GM18502 (cell line): ENCODE data around the gene F2R.
"Not testable (repeated sequence)": the region's sequence is repeated elsewhere in the genome, so short reads cannot be mapped to it uniquely, and the experiment has no call there.

ENCODE experiments used
- ATAC-seq: cut with Tn5 transposase; IDR thresholded peaks from one replicate; pipeline ENCODE4 v1.9.1; 2021; ENCODE audit warnings: mild to moderate bottlenecking; ENCODE audit not compliant: unreplicated experiment, poor library complexity

F2R gene

GRCh38 chr5:76715736-76716455 is at the start of gene F2R:
Gene F2R (plus strand): TSS chr5:76716126. CDS start chr5:76716308, 182 bp downstream.
- peak; percentile 65 for ATAC-seq

GRCh38 chr5:76667495-76667894 is 48.4 kb upstream of the F2R start:
- no peak for ATAC-seq

GRCh38 chr5:76669245-76669644 is 46.7 kb upstream of the F2R start:
- no peak for ATAC-seq

- no peak for ATAC-seq
These were observed 45.4 kb upstream of the F2R start for GRCh38 chr5:76670508-76670907.

- ATAC-seq, result no peak
These were observed 43.7 kb upstream of the F2R start for GRCh38 chr5:76672242-76672641.

- ATAC-seq, result no peak
These were observed 42.8 kb upstream of the F2R start for GRCh38 chr5:76673125-76673524.

GRCh38 chr5:76674330-76675066 is 41.4 kb upstream of the F2R start:
- ATAC-seq, result no peak

GRCh38 chr5:76675364-76675763 is 40.6 kb upstream of the F2R start:
- no peak for ATAC-seq

GRCh38 chr5:76677849-76678472 is 38.0 kb upstream of the F2R start:
- no peak for ATAC-seq

- ATAC-seq, result no peak
These were observed 36.7 kb upstream of the F2R start for GRCh38 chr5:76679231-76679630.

GRCh38 chr5:76680826-76681225 is 35.1 kb upstream of the F2R start:
- not testable (repeated sequence) for ATAC-seq

GRCh38 chr5:76681287-76681686 is 34.6 kb upstream of the F2R start:
- ATAC-seq, result no peak

GRCh38 chr5:76682387-76682786 is 33.5 kb upstream of the F2R start:
- ATAC-seq, result no peak

- no peak for ATAC-seq
These were observed 31.9 kb upstream of the F2R start for GRCh38 chr5:76683816-76684731.

GRCh38 chr5:76684756-76685519 is 31.0 kb upstream of the F2R start:
- no peak for ATAC-seq

GRCh38 chr5:76685704-76686103 is 30.2 kb upstream of the F2R start:
- no peak for ATAC-seq

GRCh38 chr5:76688212-76688611 is 27.7 kb upstream of the F2R start:
- no peak for ATAC-seq

- no peak for ATAC-seq
These were observed 27.1 kb upstream of the F2R start for GRCh38 chr5:76688836-76689235.

GRCh38 chr5:76689321-76690036 is 26.4 kb upstream of the F2R start:
- ATAC-seq, result no peak
